TTC549 (cell line): ENCODE data around the gene COL4A2.

Source experiments
- FAIRE-seq: peaks from 2 replicates; lab custom pipeline; 2012; peaks lifted over from hg19 to GRCh38; lab: Jason Lieb, UNC

The COL4A2 gene

DNA sequence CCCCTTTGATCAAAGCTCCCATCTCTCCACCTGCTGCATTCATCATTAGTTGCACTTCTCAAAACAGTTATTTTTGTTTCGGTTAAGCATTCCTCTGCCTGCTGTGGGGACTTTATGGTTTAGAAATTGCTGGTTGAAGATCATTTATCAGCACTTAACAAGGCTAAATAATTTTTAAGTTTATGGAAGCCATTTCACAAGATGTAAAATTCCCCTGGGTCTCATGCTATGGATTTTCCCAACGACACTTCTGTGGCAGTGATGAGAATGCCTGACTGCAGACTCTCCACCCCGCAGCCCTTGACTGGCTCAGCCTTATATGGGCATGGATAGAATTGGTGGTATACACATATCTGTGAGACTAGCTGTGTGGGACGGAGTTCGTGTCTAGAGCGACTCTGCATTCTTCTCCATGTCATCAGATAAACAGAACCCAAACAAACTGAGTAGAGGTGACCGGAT, 52.8 kb downstream of the COL4A2 start:
- no peak for FAIRE-seq

DNA sequence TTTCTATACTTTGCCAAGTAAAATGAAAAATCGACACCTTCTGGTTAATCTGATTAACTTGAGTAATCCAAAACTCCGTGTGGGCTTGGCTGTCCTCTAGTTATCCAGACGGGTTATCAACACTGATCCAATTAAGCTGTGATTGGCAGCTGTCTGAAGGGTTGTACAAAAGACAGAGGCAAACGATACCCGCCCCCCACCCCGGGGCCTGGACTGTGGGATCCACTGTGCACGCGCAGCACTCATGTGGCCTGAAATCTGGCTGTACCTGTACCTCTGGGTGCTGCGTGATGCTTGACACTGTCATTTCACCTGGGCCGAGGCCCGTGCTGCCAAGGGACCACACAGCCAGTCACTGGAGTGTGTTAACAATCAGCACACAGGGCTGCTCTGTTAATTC, 53.5 kb downstream of the COL4A2 start:
- no peak for FAIRE-seq

GRCh38 chr13:110361365-110361911, 54.4 kb downstream of the COL4A2 start:
- no peak for FAIRE-seq

GRCh38 chr13:110363010-110363409, 55.9 kb downstream of the COL4A2 start:
- FAIRE-seq: no peak

DNA sequence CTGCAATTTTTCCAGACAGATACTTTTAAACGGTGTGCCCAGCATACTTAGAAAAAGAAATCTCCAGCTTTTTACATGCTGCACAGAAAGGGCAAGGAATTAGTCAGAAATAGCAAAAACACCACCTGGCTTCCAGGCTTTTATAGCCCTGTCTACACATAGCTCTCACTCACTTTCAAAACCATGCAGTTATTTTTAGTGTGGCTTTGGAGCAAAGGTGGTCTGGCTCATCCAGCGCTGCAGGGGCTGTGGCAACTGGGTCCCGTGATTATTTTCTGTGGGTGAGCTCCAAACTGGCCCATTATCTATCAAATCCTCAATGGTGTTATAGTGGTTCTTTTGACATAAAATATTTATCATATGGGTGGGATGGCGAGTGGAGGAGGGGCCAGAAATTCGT, 57.0 kb downstream of the COL4A2 start:
- no peak for FAIRE-seq

GRCh38 chr13:110365876-110366275, 58.8 kb downstream of the COL4A2 start:
- no peak for FAIRE-seq

GRCh38 chr13:110366733-110367132, 59.6 kb downstream of the COL4A2 start:
- FAIRE-seq: no peak

DNA sequence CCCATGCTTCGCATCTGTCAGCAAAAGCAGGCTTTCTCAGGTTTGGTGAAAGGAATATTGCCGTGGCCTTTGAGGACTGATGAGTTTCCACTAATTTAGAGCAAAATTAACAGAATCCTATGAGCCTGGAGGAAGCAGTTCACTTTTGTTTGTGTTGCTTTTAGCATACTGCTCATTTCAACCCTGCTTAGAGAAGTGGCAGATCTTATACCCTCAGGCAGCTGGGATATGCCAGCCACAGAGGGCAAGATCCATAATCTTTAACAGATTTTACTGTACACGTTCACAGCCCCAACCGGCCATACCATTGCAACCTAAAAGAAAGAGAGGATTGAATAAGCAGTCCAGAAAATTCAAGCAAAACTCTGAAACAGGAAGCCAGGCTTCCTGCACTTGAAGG, 60.5 kb downstream of the COL4A2 start:
- no peak for FAIRE-seq

- no peak for FAIRE-seq
Observed at GRCh38 chr13:110368408-110368807, 61.3 kb downstream of the COL4A2 start.

GRCh38 chr13:110369400-110369799, 62.3 kb downstream of the COL4A2 start:
- FAIRE-seq: no peak

- no peak for FAIRE-seq
Observed at GRCh38 chr13:110371550-110372465, 64.7 kb downstream of the COL4A2 start.

DNA sequence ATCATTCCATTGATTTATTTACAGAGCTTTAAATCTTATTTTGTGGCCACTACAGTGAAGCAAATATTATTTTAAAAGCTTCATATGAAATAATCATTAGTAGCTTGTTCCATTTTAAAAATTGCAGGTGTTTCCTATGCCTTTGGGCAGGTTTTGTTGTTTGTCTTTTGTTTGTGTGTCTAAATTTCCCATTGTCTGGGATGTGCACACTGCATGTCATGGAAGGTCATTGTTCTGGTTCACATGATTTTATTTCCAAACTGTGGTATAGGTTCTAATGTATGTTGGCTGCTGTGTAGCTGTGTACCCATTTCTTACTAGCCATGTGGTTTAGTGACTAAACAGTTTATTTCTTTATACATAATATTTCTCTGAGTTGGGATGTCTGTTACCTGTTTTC, 65.6 kb downstream of the COL4A2 start:
- no peak for FAIRE-seq

- no peak for FAIRE-seq
Observed at GRCh38 chr13:110373617-110374016, 66.5 kb downstream of the COL4A2 start.

DNA sequence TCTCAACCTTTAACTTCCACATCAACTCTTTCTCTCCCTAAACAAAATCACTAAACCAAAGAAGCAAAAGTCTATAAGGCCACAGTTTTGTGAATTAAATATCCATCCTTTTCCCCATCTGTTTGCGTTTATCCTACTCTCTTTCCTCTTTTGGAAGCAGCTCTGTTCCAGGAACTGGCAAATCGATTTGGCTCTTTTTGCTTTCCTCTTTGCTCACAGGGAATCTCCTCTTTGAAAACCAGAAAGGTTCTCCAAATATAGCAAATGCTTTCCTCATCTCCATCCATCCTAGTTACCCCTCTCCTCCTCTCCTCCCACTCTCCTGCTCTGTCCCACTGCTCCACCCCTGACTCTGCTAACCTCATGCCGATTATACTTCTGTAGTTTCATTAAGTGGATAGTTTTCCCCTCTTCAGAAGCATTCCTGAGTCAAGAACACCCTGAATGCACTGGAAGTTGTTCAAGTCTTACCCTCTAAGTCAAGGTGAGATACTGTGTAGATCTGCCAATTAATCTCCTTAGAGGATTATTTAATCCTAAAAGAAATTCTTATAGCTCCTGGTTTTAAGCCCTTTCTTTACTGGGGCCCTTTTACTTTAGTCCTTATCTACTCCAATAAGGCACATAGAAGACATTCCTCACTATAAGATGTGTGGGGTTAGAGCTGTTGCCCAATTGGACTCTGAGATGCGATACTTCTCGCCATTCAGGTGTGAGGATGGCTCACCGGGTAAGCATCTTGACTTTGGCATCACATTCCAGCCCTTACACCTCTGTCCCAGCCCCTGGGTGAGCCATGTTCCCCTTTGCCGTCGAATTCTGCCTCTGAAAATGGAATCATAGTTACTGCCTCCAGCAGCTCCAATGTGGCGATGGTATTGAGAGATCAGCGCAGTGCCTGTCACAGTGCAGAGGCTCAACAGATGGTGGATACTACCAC, 67.6 kb downstream of the COL4A2 start:
- FAIRE-seq: no peak

GRCh38 chr13:110376120-110376519, 69.0 kb downstream of the COL4A2 start:
- no peak for FAIRE-seq

- FAIRE-seq: no peak
Observed at GRCh38 chr13:110377178-110377825, 70.2 kb downstream of the COL4A2 start.

GRCh38 chr13:110377826-110378201, 70.7 kb downstream of the COL4A2 start:
- FAIRE-seq: no peak

- FAIRE-seq: no peak
Observed at GRCh38 chr13:110379358-110379757, 72.3 kb downstream of the COL4A2 start.

- FAIRE-seq: no peak
Observed at GRCh38 chr13:110379905-110380341, 72.8 kb downstream of the COL4A2 start.

- no peak for FAIRE-seq
Observed at GRCh38 chr13:110380359-110381028, 73.4 kb downstream of the COL4A2 start.

GRCh38 chr13:110381029-110381360, 73.9 kb downstream of the COL4A2 start:
- FAIRE-seq: no peak

DNA sequence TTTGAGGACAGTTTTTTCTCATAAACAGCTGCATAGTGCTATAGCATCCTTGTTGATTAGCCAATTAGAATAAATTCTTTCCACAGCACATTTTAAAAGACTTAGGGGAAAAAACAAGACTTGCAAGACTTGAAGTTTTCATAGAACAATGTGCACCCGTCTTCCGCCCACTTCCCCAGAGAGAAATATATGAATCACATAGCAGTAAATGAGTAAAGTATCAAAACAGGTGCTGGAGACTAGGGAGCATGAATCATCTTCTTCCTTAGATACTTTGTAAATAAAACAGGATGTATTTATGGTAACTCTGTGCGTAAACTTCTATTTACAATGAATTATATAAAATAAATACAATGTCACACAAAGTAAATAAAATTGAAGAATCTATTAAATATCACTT, 75.1 kb downstream of the COL4A2 start:
- FAIRE-seq: no peak
